Lower leg skin (tissue), 3 donors: ENCODE results near the gene CCDC198.

Source experiments
- CTCF ChIP-seq, 3 donors: fragments of 450-650 bp; IDR thresholded peaks; one replicate each; pipeline ENCODE4 v1.5.1; 2016; ENCODE audit warnings: antibody characterized with exemption in 3 of 3, mild to moderate bottlenecking in 3 of 3, moderate library complexity in 2 of 3
- POLR2A ChIP-seq, 2 donors: fragments of 450-650 bp; IDR thresholded peaks; one replicate each; pipeline ENCODE4 v1.6.1; 2016 to 2017; ENCODE audit warnings: antibody characterized with exemption in 2 of 2, mild to moderate bottlenecking in 1 of 2, moderate library complexity in 1 of 2

- no peak for TF ChIP-seq CTCF (IDR thresholded peaks at IDR 0.05)
- TF ChIP-seq POLR2A (IDR thresholded peaks at IDR 0.05), result no peak
Measured at GRCh38 chr14:57526942-57527341, 33.3 kb upstream of the CCDC198 start.
